Gastrocnemius medialis (tissue), 4 donors: ENCODE measurements around the gene FRY. TPM values are rescaled to one million over a fixed set of nuclear protein-coding genes. Genes with fewer than 3 reads are reported as not detected.
"Not testable (repeated sequence)": the region's sequence is repeated elsewhere in the genome, so short reads cannot be mapped to it uniquely, and the experiment has no call there.

ENCODE experiments used
- ATAC-seq, 2 donors: fragments of 150-250 bp; one replicate each; pipeline ENCODE4 v1.9.1; 2016
- DNase-seq, 2 donors: peaks; one replicate each; pipeline ENCODE4 v3.0.0-alpha.2; 2019
- H3K27ac ChIP-seq, 4 donors: fragments of 200-600 bp; sonication (generic); 1 replicate in 1 of 4; 2 replicates in 3 of 4; pipeline ENCODE4 v1.5.1; 2016 to 2018; ENCODE audit warnings: mild to moderate bottlenecking in 2 of 4, moderate library complexity in 1 of 4
- H3K27me3 ChIP-seq, 3 donors: fragments of 200-600 bp; sonication (generic) in 2 of 3; 1 replicate in 1 of 3; 2 replicates in 2 of 3; pipeline versions ENCODE4 v1.5.1 to v1.6.0; 2016 to 2019; ENCODE audit warnings: mild to moderate bottlenecking in 1 of 3, moderate library complexity in 1 of 3
- H3K36me3 ChIP-seq, 2 donors: fragments of 200-600 bp; sonication (generic) in 1 of 2; one replicate each; pipeline ENCODE4 v1.5.1; 2017 to 2018
- H3K4me1 ChIP-seq, 2 donors: fragments of 200-600 bp; sonication (generic) in 1 of 2; one replicate each; pipeline ENCODE4 v1.5.1; 2016 to 2017; ENCODE audit warnings: mild to moderate bottlenecking in 2 of 2
- H3K4me3 ChIP-seq, 4 donors: fragments of 200-600 bp; sonication (generic) in 3 of 4; 1 replicate in 1 of 4; 2 replicates in 3 of 4; pipeline ENCODE4 v1.5.1; 2016 to 2019; ENCODE audit warnings: mild to moderate bottlenecking in 2 of 4
- H3K9me3 ChIP-seq, 3 donors: fragments of 200-600 bp; sonication (generic) in 2 of 3; 1 replicate in 1 of 3; 2 replicates in 2 of 3; pipeline ENCODE4 v1.5.1; 2016 to 2019
- POLR2A ChIP-seq, 2 donors: fragments of 450-650 bp; IDR thresholded peaks; one replicate each; pipeline ENCODE4 v1.6.1; 2017; ENCODE audit warnings: antibody characterized with exemption in 2 of 2, mild to moderate bottlenecking in 2 of 2, moderate library complexity in 2 of 2
- in situ Hi-C, 4 donors: fragments of 200-750 bp; cut with MboI; loops; one replicate each; pipeline versions ENCODE4 v1.15.0 to v1.8.0; 2017; ENCODE audit warnings: low sequenced_read_pairs in 4 of 4
- intact Hi-C: fragments of 100-400 bp; cut with DNase I; formaldehyde crosslinking; loops from one replicate; pipeline ENCODE4 v1.15.1; 2023; ENCODE audit warnings: low total_unique reads
- total RNA-seq, 4 donors: library from RNA; depleted of rRNA; stranded (reverse); fragments of >200 nt; gene quantifications; one replicate each; pipeline versions ENCODE4 v1.1.0 to v1.2.3, GENCODE V29; 2016
- TF ChIP-seq, protein P1 (sequence below), 5 experiments: fragments of 450-650 bp in 3 of 5; fragments of 200-600 bp in 2 of 5; sonication (generic) in 2 of 5; IDR thresholded peaks in 4 of 5; conservative IDR thresholded peaks in 1 of 5; 1 replicate in 4 of 5; 2 replicates in 1 of 5; pipeline ENCODE4 v1.5.1; 2016 to 2019; ENCODE audit warnings: antibody characterized with exemption in 5 of 5, mild to moderate bottlenecking in 3 of 5, moderate library complexity in 3 of 5

FRY gene
- total RNA-seq, 4 donors from 2014 or later, result 10.1 to 48.3 (median 21.4) TPM

DNA sequence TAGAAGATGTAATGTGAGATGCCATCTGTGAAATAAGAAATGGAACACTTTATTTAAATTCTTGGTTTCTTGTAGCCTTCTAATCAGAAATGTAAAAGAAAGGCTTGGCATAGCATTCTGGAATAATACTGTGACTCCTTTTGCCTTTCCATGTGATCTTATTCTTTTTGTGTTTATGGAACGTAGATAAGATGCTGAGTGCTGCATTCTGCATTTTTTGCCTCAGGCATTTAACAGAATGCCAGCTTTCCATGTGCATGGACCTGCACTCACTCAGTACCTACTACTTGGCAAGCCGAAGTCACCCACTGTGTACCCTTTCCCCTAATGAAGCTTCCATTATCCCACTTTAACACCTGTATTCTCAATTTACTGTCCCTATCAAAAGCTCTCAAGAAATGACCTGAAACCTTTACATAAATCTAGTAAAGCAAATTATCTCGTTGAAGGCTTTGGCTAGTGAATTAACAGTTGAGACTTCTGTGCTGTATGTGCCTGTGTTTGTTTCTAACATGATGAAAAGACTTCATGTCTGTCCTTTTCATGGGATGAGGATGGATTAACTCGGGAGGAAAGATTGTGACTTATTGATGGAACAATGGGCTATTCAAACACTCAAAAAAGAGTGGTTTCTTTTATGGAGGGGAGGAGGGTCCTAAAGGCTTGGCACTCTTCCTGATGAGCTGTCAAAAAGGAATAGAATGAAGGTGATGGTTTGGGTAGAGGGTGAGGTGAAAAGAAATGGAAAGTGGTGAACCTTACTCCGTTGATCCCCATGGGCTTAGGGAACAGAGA is 44.7 kb upstream of the FRY start:
- Histone ChIP-seq H3K27ac (no peak overlapping the region), H3K27me3 (no peaks in the 10 kb centered on the region), H3K4me3 (no peak overlapping the region), H3K36me3 (no peaks in the 10 kb centered on the region), H3K9me3 (no peaks in the 10 kb centered on the region), H3K4me1 (no peaks in the 10 kb centered on the region)
- DNase-seq (no peak), ATAC-seq (no peak)
- intact Hi-C loops, result no loop called here
- in situ Hi-C loops, result no loop called here
- TF ChIP-seq POLR2A (IDR thresholded peaks at IDR 0.05), result no peak
- TF ChIP-seq, protein P1, sequence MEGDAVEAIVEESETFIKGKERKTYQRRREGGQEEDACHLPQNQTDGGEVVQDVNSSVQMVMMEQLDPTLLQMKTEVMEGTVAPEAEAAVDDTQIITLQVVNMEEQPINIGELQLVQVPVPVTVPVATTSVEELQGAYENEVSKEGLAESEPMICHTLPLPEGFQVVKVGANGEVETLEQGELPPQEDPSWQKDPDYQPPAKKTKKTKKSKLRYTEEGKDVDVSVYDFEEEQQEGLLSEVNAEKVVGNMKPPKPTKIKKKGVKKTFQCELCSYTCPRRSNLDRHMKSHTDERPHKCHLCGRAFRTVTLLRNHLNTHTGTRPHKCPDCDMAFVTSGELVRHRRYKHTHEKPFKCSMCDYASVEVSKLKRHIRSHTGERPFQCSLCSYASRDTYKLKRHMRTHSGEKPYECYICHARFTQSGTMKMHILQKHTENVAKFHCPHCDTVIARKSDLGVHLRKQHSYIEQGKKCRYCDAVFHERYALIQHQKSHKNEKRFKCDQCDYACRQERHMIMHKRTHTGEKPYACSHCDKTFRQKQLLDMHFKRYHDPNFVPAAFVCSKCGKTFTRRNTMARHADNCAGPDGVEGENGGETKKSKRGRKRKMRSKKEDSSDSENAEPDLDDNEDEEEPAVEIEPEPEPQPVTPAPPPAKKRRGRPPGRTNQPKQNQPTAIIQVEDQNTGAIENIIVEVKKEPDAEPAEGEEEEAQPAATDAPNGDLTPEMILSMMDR (IDR thresholded peaks at IDR 0.05 in 4 of 5, conservative IDR thresholded peaks at IDR 0.05 in 1 of 5), result no peak

DNA sequence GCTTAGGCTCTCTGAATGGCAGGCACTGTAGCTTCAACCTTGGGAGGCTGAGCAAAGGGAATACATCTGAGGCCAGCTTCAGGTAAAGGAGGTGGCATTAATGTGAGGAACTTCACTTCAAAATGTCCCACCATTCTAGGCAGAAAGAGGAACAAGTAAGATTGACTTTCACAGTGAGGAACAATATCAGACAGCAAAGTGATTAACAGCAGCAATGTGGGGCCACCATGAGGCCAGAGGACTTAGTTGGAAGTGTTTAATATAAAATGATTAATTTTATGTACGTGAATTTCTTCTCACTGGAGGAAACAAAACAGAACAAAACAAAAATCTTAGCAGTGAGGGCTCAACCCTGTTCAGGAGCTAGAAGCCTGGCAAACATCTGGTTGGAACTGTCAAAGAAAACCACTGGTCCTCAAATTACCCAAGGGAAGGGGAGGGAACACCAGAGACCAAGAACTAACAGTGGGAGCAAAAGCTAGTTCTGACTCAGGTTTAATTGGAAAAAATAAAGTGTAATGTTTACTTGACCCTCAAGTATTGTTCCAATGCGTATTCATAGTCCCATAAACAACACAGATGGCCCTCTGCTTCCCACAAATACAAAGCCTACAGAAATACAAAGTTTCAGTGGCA is 43.9 kb upstream of the FRY start:
- DNase-seq, result no peak
- intact Hi-C loops (no loop called here), in situ Hi-C loops (no loop called here)
- Histone ChIP-seq H3K36me3 (no peaks in the 10 kb centered on the region), H3K27me3 (no peaks in the 10 kb centered on the region), H3K4me1 (no peaks in the 10 kb centered on the region), H3K9me3 (no peaks in the 10 kb centered on the region), H3K27ac (no peak overlapping the region), H3K4me3 (no peak overlapping the region)
- ATAC-seq, result no peak
- TF ChIP-seq POLR2A (IDR thresholded peaks at IDR 0.05), result no peak
- TF ChIP-seq, protein P1 (IDR thresholded peaks at IDR 0.05 in 4 of 5, conservative IDR thresholded peaks at IDR 0.05 in 1 of 5), result no peak

DNA sequence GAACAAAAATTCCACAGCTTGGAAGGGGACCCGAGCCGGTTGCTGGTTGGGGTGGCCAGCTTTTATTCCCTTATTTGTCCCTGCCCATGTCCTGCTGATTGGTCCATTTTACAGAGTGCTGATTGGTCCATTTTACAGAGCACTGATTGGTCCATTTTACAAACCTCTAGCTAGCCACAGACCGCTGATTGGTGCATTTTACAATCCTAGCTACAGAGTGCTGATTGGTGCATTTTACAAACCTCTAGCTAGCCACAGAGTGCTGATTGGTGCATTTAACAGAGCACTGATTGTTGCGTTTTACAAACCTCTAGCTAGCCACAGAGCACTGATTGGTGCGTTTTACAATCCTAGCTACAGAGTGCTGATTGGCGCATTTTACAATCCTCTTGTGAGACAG is 37.2 kb upstream of the FRY start:
- ATAC-seq, intact Hi-C loops, H3K36me3 ChIP-seq, H3K27me3 ChIP-seq, DNase-seq, H3K27ac ChIP-seq, H3K4me1 ChIP-seq, H3K9me3 ChIP-seq, H3K4me3 ChIP-seq, in situ Hi-C loops: not testable (repeated sequence)

DNA sequence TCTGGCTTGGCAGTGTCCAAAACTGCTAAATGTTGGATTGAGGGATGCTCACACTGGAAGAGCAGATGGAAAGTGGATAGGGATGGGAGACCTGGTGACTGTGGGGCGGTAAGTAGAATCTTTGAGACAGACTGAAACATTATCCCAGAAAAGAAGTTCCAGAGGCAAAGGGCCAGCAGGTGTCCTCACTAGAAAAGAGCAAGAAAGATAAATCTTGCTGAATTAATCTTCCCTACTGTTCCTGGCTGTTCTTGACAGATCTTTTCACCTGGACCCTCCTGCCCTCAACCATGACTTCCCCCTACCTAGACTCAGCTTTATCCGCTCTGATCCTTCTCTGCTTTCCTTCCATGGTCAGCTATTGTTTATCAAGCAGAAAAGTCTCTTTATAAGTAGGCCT is 35.0 kb upstream of the FRY start:
- Histone ChIP-seq H3K27ac (no peak overlapping the region), H3K4me1 (no peaks in the 10 kb centered on the region), H3K4me3 (no peak overlapping the region), H3K27me3 (no peaks in the 10 kb centered on the region), H3K36me3 (no peaks in the 10 kb centered on the region), H3K9me3 (no peaks in the 10 kb centered on the region)
- intact Hi-C loops (no loop called here), in situ Hi-C loops (no loop called here)
- no peak for DNase-seq
- TF ChIP-seq, protein P1 (IDR thresholded peaks at IDR 0.05 in 4 of 5, conservative IDR thresholded peaks at IDR 0.05 in 1 of 5), result no peak
- TF ChIP-seq POLR2A (IDR thresholded peaks at IDR 0.05), result no peak
- ATAC-seq, result no peak

DNA sequence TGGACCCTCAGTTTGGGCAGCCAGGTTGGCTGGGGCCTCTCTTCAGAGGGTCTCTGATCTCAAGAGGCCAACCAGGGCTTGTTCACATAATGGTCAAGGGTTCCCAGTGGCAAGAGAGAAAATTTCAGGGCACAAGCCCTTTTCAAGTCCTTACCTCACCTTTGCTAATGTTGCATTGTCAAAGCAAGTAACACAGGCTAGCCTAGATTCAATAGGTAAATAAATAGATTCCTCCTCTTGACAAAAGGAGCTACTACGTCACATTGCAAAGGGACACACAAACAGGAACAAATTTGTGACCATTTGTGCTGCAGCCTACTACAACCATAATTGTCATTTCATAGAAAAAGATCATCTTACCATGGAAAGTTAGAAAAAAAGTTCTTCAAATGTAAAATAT is 33.9 kb upstream of the FRY start:
- TF ChIP-seq, protein P1 (IDR thresholded peaks at IDR 0.05 in 4 of 5, conservative IDR thresholded peaks at IDR 0.05 in 1 of 5), result no peak
- no peak for TF ChIP-seq POLR2A (IDR thresholded peaks at IDR 0.05)
- no peaks in the 10 kb centered on the region for H3K9me3 ChIP-seq
- intact Hi-C loops, result no loop called here
- H3K4me3 ChIP-seq, result no peak overlapping the region
- H3K4me1 ChIP-seq, result no peaks in the 10 kb centered on the region
- no peaks in the 10 kb centered on the region for H3K27me3 ChIP-seq
- no peak for ATAC-seq
- in situ Hi-C loops, result no loop called here
- DNase-seq, result no peak
- H3K36me3 ChIP-seq, result no peaks in the 10 kb centered on the region
- H3K27ac ChIP-seq, result no peak overlapping the region
